HG02840 (cell line): ENCODE measurements around the gene RABGAP1L.
"Not testable (repeated sequence)": the region's sequence is repeated elsewhere in the genome, so short reads cannot be mapped to it uniquely, and the experiment has no call there.

Experiments
- ATAC-seq: cut with Tn5 transposase; IDR thresholded peaks from one replicate; pipeline ENCODE4 v1.9.1; 2021; ENCODE audit warnings: mild to moderate bottlenecking, moderate library complexity, moderate number of reproducible peaks; ENCODE audit not compliant: unreplicated experiment, low FRiP score

Gene RABGAP1L

DNA sequence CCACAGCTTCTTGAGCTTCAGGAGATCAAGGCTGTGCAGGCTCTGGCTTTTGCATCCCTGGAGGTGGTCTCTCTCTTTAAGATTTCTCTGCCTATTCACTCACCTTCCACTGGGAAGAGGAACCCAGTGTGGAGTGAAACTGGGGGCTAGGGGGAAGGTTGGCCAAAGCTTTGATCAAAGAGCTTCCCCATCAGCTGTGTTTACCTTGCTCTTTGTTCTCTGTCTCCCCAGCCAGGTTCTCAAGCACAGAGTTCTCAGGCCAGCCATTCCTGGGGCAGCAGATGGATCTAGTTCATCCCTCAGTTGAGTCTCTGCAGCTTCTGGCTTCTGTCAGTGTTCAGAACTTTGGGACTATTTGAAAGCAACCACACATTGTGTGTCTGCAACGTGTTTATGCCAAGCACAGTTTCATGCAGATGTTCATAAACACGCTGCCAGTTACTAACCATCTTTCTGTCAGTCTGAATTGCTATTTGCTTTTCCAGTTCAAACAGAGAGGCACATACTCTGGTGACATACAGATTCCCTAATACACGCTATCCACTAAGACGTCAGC is 881.1 kb downstream of the RABGAP1L start:
- no peak for ATAC-seq

DNA sequence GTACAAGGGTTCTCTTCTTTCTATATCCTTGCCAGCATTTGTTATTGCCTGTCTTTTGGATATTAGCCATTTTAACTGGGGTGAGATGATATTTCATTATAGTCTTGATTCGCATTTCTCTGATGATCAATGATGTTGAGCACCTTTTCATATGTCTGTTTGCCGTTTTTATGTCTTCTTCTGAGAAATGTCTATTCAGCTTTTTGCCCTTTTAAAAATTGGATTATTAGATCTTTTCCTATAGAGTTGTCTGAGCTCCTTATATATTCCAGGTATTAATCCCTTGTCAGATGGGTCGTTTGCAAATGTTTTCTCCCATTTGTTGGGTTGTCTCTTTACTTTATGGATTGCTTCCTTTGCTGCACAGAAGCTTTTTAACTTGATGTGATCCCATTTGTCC is 883.3 kb downstream of the RABGAP1L start:
- no peak for ATAC-seq

DNA sequence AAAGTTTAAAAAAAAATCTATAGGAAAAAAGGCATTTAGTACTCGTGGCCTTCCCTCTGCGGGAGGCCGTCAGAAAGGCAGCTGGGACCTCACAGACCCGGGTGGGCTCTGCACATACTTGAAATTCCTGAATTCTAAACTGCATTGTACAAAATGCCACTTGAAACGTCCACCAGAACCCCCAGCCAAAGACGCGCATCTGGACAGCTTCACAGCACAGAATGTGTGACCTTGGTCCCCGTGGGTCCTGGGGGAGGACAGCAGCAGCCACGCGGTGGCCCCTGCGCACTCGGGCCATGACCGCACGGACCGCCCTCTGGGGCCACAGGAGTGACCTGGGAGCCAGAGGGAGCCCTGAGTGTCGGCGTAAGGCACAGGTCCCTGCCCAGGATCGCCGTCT is 884.5 kb downstream of the RABGAP1L start:
- ATAC-seq, result no peak

DNA sequence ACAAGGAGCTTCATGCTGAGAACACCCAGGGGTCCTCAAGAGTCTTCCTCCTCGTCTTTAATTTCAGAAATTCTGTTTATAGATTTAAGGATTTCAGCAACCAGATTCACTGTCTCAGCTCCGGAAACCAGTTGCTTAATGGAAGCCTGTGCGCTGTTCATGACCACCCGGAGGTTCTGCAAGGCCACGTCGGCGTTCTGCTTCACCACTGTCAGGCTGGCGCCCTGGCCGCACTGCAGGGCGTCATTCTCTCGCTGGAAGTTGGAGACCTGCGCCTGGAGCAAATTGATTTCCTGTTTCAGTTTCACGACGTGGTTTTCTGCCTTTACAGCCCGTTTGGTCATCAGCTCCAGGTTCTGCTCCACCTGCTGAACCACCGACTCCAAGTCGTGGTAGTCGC is 885.3 kb downstream of the RABGAP1L start:
- ATAC-seq, result not testable (repeated sequence)
